H1 (cell line): Measurements from ENCODE around the gene HMMR. TPM values are rescaled to one million over a fixed set of nuclear protein-coding genes. Genes with fewer than 3 reads are reported as not detected.
A peak's percentile ranks its signal among the peaks of the same experiment; 100 is the strongest.

Source experiments
- ATF2 ChIP-seq: IDR thresholded peaks from 2 replicates; pipeline ENCODE4 v1.6.1; 2012; ENCODE audit warnings: low read length, inconsistent platforms
- BACH1 ChIP-seq: IDR thresholded peaks from 2 replicates; pipeline ENCODE4 v1.6.1; 2012; ENCODE audit warnings: low read length, improper control_type of control experiment
- CHD1 ChIP-seq: IDR thresholded peaks from 2 replicates; pipeline ENCODE4 v1.6.1; 2012; ENCODE audit warnings: low read depth, low read length, improper control_type of control experiment
- CTCF ChIP-seq, 3 experiments: IDR thresholded peaks; 1 replicate in 2 of 3; 2 replicates in 1 of 3; pipeline versions ENCODE4 v1.5.1 to v1.6.1; 2011; ENCODE audit warnings: low read length in 3 of 3, mild to moderate bottlenecking in 3 of 3, inconsistent platforms in 2 of 3, low read depth in 1 of 3, moderate library complexity in 1 of 3; ENCODE audit not compliant: insufficient read depth in 1 of 3; ENCODE audit errors: control extremely low read depth in 1 of 3
- E2F6 ChIP-seq: IDR thresholded peaks from 2 replicates; pipeline ENCODE4 v1.6.1; 2012; ENCODE audit warnings: inconsistent platforms
- EP300 ChIP-seq, 2 experiments: IDR thresholded peaks; 1 replicate in 1 of 2; 2 replicates in 1 of 2; pipeline ENCODE4 v1.6.1; 2011 to 2012; ENCODE audit warnings: low read depth in 2 of 2, low read length in 2 of 2, mild to moderate bottlenecking in 2 of 2, borderline replicate concordance in 1 of 2, inconsistent platforms in 1 of 2, moderate library complexity in 1 of 2
- NRF1 ChIP-seq: IDR thresholded peaks from 2 replicates; pipeline ENCODE4 v1.6.1; 2011; ENCODE audit warnings: mild to moderate bottlenecking, low read depth, low read length, improper control_type of control experiment
- POLR2A ChIP-seq, 2 experiments: IDR thresholded peaks; 1 replicate in 1 of 2; 2 replicates in 1 of 2; pipeline ENCODE4 v1.6.1; 2011; ENCODE audit warnings: low read depth in 2 of 2, low read length in 2 of 2, mild to moderate bottlenecking in 2 of 2; ENCODE audit errors: control extremely low read depth in 1 of 2
- RAD21 ChIP-seq, 2 experiments: IDR thresholded peaks in 1 of 2; conservative IDR thresholded peaks in 1 of 2; 2 replicates each; pipeline ENCODE4 v1.6.1; 2011; ENCODE audit warnings: low read depth in 2 of 2, low read length in 2 of 2, improper control_type of control experiment in 1 of 2, inconsistent platforms in 1 of 2, mild to moderate bottlenecking in 1 of 2, moderate library complexity in 1 of 2
- RBBP5 ChIP-seq: IDR thresholded peaks from 2 replicates; pipeline ENCODE4 v1.7.1; 2012; ENCODE audit warnings: low read depth, mild to moderate bottlenecking, inconsistent platforms, low read length, moderate library complexity, borderline replicate concordance
- RFX5 ChIP-seq: IDR thresholded peaks from 2 replicates; pipeline ENCODE4 v1.6.1; 2011; ENCODE audit warnings: low read depth, low read length, improper control_type of control experiment, borderline replicate concordance
- SAP30 ChIP-seq: fragments of 300-600 bp; sonication (generic); IDR thresholded peaks from 2 replicates; pipeline ENCODE4 v1.7.1; 2012; ENCODE audit warnings: low read length, moderate library complexity, mild to moderate bottlenecking, inconsistent platforms; ENCODE audit not compliant: insufficient read depth, insufficient replicate concordance
- SIN3A ChIP-seq, 2 experiments: IDR thresholded peaks in 1 of 2; conservative IDR thresholded peaks in 1 of 2; 2 replicates each; pipeline ENCODE4 v1.6.1; 2011 to 2012; ENCODE audit warnings: low read length in 2 of 2, improper control_type of control experiment in 1 of 2, low read depth in 1 of 2, mild to moderate bottlenecking in 1 of 2
- SP2 ChIP-seq: IDR thresholded peaks from 2 replicates; pipeline ENCODE4 v1.6.1; 2012; ENCODE audit warnings: mild to moderate bottlenecking, low read length, inconsistent platforms
- SP4 ChIP-seq: IDR thresholded peaks from 2 replicates; pipeline ENCODE4 v1.6.1; 2012; ENCODE audit warnings: low read length, inconsistent platforms
- SRF ChIP-seq: IDR thresholded peaks from 2 replicates; pipeline ENCODE4 v1.6.1; 2011; ENCODE audit warnings: mild to moderate bottlenecking, low read depth, low read length, moderate library complexity
- TAF1 ChIP-seq: IDR thresholded peaks from 2 replicates; pipeline ENCODE4 v1.6.1; 2011; ENCODE audit warnings: mild to moderate bottlenecking, low read depth, low read length
- TBP ChIP-seq: IDR thresholded peaks from 2 replicates; pipeline ENCODE4 v1.6.1; 2011; ENCODE audit warnings: low read depth, low read length, improper control_type of control experiment
- TCF12 ChIP-seq: IDR thresholded peaks from 2 replicates; pipeline ENCODE4 v1.6.1; 2011; ENCODE audit warnings: low read depth, mild to moderate bottlenecking, low read length
- YY1 ChIP-seq: IDR thresholded peaks from 2 replicates; pipeline ENCODE4 v1.6.1; 2011; ENCODE audit warnings: low read depth, mild to moderate bottlenecking, low read length
- polyA plus RNA-seq, 7 experiments: library from polyadenylated mRNA; depleted of rRNA in 3 of 7; stranded (reverse) in 5 of 7; unstranded in 2 of 7; fragments of >200 nt in 5 of 7; fragments of 200-250 nt in 2 of 7; gene quantifications; 1 replicate in 5 of 7; 2 replicates in 1 of 7; 4 replicates in 1 of 7; pipeline versions ENCODE4 v1.2.1 to v1.2.3, GENCODE V29; 2011 to 2013; ENCODE audit warnings: missing spikeins in 2 of 7, mixed read lengths in 2 of 7
- total RNA-seq: library from RNA; stranded (reverse); fragmentation: NEBNext Ultra II Directional; extraction: Animal tissue kit (Norgen Biotek cat#: 25700); gene quantifications from 2 replicates; pipeline ENCODE4 v1.2.1, GENCODE V29; 2021

The HMMR gene
- total and polyA plus RNA-seq, 2 of the 8 experiments (the other 6 are each of a cell fraction or from before 2014, with no cell fraction given), result 17.5 to 77.3 TPM

- TF ChIP-seq RFX5, result no peak
- TF ChIP-seq SAP30, result peak; percentile 95
- no peak for TF ChIP-seq SP4
- TF ChIP-seq POLR2A (IDR thresholded peaks at IDR 0.05; ENCODE audit: control extremely low read depth in 1 of 2, low read depth in 2 of 2, low read length in 2 of 2), result peak; percentile 58 to 86
- TF ChIP-seq RAD21 (IDR thresholded peaks at IDR 0.05 in 1 of 2, conservative IDR thresholded peaks at IDR 0.05 in 1 of 2; ENCODE audit: low read depth in 2 of 2, low read length in 2 of 2), result no peak
- TF ChIP-seq BACH1, result no peak
- TF ChIP-seq EP300 (IDR thresholded peaks at IDR 0.05; ENCODE audit: borderline replicate concordance in 1 of 2, low read depth in 2 of 2, low read length in 2 of 2), result no peak
- no peak for TF ChIP-seq CTCF (IDR thresholded peaks at IDR 0.05; ENCODE audit: control extremely low read depth in 1 of 3, insufficient read depth in 1 of 3, low read depth in 1 of 3, low read length in 3 of 3)
- TF ChIP-seq TAF1, result peak; percentile 81; the same call in 1 of the 2 replicates
- TF ChIP-seq TBP, result peak; percentile 77
- TF ChIP-seq TCF12, result no peak
- peak; percentile 91 to 94 for TF ChIP-seq SIN3A (conservative IDR thresholded peaks at IDR 0.05 in 1 of 2, IDR thresholded peaks at IDR 0.05 in 1 of 2; ENCODE audit: low read depth in 1 of 2, low read length in 2 of 2)
- TF ChIP-seq CHD1, result 0 out of 2 replicates have a peak, but pooled peaks have one; percentile 8
- no peak for TF ChIP-seq ATF2
- TF ChIP-seq SP2, result peak; percentile 31; the same call in 1 of the 2 replicates
- TF ChIP-seq SRF, result no peak
- no peak for TF ChIP-seq YY1
- TF ChIP-seq RBBP5, result no peak
- no peak for TF ChIP-seq E2F6
- no peak for TF ChIP-seq NRF1
Observed at GRCh38 chr5:163460562-163461171, at the start of gene HMMR (continued).
